Subcutaneous adipose tissue (tissue), 4 donors: ENCODE results near the gene SLC38A4. TPM values are rescaled to one million over a fixed set of nuclear protein-coding genes. Genes with fewer than 3 reads are reported as not detected.

Experiments
- total RNA-seq, 4 donors: library from RNA; depleted of rRNA; stranded (reverse); fragments of >200 nt; gene quantifications; one replicate each; pipeline ENCODE4 v1.1.0, GENCODE V29; 2016
- TF ChIP-seq, protein P1 (sequence below): fragments of 450-650 bp; IDR thresholded peaks from one replicate; pipeline ENCODE4 v1.5.1; 2016; ENCODE audit warnings: low read depth, mild to moderate bottlenecking, control low read depth, antibody characterized with exemption, moderate library complexity

The SLC38A4 gene
- total RNA-seq, 4 donors from 2014 or later = 0.34 TPM; not detected in 3

DNA sequence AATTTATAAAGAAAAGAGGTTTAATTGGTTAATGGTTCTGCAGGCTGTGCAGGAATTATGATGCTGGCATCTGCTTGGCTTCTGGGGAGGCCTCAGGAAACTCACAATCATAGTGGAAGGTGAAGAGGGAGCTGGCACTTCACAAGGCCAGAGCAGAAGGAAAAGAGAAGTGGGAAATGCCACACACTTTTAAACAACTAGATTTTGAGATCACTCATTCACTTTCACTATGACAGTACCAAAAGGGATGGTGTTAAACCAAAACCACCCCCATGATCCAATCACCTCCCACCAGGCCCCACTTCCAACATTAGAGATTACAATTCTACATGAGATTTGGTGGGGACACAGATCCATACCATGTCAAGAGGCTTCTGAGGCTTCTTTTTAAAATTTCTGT, 62.6 kb downstream of the SLC38A4 start:
- TF ChIP-seq, protein P1, sequence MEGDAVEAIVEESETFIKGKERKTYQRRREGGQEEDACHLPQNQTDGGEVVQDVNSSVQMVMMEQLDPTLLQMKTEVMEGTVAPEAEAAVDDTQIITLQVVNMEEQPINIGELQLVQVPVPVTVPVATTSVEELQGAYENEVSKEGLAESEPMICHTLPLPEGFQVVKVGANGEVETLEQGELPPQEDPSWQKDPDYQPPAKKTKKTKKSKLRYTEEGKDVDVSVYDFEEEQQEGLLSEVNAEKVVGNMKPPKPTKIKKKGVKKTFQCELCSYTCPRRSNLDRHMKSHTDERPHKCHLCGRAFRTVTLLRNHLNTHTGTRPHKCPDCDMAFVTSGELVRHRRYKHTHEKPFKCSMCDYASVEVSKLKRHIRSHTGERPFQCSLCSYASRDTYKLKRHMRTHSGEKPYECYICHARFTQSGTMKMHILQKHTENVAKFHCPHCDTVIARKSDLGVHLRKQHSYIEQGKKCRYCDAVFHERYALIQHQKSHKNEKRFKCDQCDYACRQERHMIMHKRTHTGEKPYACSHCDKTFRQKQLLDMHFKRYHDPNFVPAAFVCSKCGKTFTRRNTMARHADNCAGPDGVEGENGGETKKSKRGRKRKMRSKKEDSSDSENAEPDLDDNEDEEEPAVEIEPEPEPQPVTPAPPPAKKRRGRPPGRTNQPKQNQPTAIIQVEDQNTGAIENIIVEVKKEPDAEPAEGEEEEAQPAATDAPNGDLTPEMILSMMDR = no peak

GRCh38 chr12:46754550-46754949, 71.2 kb downstream of the SLC38A4 start:
- TF ChIP-seq, protein P1 = no peak

DNA sequence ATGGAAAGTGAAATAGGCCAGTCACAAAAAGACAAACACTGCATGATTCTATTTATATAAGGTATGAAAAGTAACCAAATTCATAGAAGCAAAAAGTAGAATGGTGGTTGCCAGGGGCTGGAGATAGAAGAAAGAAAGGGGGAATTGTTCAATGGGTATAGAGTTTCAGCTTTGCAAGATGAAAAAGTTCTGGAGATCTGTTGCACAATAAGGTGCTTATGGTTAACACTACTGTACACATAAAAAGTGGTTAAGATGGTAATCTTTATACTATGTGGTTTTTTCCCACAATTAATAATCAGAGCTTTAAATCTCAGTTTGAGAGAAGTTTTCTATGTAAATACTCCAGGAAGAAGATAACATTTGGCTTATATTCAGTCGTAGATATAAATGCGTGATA, 73.4 kb downstream of the SLC38A4 start:
- TF ChIP-seq, protein P1 = no peak

DNA sequence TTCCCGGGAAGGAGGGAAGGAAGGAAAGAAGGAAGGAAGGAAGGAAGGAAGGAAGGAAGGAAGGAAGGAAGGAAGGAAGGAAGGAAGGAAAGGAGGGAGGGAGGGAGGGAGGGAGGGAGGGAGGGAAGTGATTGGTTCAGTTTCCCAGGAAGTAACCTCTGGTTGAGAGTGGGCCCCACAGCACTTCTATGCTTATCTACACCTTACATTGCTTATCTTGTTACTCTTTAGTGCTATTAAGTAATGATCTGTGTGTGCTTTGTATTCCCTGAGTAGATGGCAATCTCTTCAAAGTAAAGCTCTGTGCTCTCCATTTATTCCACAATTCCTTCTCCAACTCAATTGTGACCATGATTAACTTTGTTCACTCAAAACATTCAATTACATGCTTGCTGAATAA, 74.6 kb downstream of the SLC38A4 start:
- TF ChIP-seq, protein P1 = no peak

- TF ChIP-seq, protein P1 = no peak
Observed at GRCh38 chr12:46749322-46749721, 76.5 kb downstream of the SLC38A4 start.

DNA sequence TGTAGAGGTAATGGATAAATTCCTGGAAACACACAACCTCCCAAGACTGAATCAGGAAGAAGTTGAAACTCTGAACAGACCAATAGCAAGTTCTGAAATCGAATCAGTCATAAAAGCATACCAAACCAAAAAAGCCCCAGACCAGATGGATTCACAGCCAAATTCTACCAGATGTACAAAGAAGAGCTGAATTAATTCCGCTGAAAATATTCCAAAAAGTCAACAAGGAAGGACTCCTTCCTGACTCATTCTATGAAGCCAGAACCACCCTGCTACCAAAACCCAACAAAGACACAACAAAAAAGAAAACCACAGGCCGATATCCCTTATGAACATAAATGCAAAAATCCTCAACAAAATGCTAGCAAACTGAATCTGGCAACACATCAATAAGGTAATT, 81.5 kb downstream of the SLC38A4 start:
- TF ChIP-seq, protein P1 = no peak

DNA sequence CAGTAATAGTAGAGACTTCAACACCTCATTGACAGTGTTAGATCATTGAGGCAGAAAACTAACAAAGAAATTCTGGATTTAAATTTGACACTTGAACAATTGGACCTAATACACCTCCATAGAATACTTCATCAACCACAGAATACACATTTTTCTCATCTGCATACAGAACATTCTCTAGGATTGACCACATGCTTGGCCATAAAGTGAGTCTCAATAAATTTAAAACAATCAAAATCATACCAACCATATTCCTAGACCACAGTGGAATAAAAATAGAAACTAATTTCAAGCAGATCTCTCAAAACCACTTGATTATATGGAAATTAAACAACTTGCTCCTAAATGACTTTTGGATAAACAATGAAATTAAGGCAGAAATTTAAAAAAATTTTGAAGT, 82.3 kb downstream of the SLC38A4 start:
- TF ChIP-seq, protein P1 = no peak
